GM19395 (cell line): ENCODE measurements around the gene BCHE.

Experiments
- ATAC-seq: cut with Tn5 transposase; IDR thresholded peaks from one replicate; pipeline ENCODE4 v1.9.1; 2021; ENCODE audit warnings: mild to moderate bottlenecking, moderate library complexity; ENCODE audit not compliant: unreplicated experiment

The BCHE gene

DNA sequence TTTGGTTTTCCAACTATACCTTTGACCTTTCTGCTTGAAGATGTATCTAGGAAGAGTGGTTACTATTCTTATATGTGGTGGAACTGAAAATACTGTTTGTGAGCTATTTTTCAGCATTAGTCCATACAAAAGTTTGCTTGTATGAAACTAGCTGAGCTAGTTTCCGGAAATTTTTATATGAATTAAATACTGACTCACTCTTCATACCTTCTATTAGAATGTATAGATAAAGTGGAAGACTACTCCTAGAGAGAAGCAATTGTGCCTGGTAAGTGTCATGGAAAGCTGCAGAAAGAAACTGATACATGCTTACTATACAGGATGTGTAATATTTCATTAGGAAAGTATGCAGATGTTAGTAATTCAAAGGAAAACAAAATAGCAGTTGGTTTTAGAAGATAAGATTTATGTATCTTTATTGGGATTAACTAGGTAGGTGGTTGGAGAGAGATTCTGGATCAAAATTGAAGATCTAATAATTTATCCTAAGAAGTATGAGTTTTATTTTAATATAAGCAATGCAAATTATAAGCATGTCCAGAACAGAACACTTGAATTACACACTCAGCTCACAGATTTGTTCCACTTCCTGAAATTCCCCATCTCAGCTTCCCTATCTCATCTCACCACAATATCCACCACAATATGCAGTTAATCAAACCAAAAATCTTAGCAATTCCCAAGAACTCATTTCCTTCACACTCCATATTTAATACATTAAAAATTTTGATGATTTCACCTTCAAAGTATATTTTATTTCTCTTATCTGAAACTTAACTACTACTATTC lies 82.8 kb downstream of the BCHE start:
- ATAC-seq: no peak

DNA sequence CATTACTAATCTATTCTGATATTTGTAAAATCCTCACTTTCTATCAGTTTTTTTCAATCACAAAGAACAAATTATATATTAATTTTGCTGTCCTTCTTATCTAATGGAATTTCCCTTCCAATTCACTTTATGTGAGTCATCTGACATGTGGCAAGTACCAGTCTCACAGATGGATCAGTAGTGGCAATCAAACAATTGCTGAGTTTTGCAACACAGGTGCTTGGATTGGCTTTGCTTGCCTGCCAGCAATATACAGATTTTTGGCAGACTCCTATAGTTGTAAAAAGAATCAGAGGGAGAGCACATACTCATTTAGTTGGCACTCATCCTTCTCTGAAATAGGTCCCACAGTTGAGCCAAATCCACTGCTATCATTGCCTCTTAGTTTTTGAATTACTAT lies 83.7 kb downstream of the BCHE start:
- ATAC-seq: no peak

DNA sequence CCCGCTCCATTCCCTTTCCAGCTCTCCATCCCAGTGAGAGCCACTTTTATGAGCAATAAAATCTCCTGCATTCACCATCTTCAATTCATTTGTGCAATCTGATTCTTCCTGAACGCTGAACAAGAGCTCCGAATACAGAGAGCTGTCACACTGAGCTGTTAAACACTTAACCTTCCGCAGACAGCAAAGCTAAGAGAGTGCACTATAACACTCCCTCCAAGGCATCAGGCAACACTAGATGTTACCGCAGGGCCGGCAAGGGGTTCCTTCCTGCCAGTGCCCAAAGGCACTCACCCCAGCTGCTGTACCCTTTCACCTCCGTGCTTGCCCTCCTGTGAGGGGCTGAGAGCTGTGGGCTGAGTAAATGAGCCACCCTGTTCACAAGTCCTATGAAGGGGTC lies 85.6 kb downstream of the BCHE start:
- ATAC-seq: no peak

DNA sequence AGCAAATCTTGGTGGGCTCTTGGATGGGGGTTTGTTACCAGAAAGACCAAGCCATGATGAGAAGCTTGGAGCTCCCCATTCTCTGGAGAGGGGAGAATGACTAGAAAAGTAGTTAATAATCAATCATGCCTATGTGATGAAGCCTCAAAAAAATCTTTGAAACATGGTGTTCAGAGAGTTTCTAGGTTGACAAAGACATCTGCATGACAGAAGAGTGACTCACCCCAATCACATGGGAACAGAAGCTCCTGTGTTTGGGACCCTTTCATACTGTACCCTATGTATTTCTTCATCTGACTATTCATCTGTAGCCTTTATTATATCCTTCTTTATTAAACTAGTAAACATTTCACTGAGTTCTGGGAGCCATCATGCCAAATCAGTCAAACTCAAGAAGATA lies 87.4 kb downstream of the BCHE start:
- ATAC-seq: no peak

DNA sequence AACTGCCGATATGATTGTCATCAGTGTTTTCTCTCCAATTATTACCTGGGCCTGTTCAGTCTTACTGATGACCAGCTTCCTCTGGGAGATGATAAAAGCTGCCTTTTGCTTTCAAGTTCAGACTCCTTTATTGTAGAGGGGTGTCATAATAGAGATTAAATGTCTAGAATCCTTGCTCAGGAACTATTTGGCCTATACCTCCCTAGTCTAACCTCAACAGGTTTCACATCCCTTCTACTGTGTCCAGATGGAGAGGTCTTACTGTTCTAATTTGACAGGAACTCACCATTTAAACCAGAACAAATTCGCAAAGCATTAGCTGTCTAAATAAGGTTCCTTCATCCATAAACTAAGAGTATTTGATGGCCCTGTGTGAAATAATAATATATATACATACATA lies 88.0 kb downstream of the BCHE start:
- no peak for ATAC-seq

DNA sequence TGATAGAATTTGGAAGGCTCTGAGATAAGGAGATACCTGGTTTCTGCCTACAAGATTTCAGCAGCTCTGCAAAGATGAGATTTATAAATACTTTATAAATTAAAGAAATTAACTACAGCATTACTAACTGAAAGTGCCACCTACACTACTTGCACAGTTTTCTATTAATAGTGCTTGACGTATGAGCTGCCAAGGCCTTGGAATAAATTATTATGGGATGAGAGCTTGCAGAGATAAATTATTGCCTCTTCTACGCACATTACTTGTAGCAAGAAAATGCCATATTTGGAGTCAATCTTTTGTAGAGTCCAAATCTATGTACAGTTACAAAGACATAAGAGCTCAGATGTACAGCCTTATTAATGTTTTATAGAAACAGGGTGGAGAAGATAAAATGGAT lies 89.1 kb downstream of the BCHE start:
- ATAC-seq: no peak

DNA sequence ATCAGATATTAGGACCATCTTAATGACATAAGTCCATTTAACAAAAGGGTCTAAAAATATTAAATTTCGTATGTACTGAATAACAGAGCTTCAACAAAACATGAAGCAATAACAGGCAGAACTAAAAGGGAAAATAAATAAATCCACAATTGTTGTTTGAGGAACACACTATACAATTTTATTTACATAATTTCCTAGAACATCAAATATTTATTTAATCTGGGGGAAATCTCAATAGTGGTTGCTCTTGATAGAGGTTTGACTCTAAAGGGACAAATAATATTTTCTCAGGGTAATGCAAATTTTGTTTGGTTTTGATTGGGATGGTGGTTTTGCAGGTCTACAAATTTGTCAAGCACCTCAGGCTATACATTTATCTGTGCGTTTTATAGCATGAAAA lies 90.3 kb downstream of the BCHE start:
- ATAC-seq: no peak

DNA sequence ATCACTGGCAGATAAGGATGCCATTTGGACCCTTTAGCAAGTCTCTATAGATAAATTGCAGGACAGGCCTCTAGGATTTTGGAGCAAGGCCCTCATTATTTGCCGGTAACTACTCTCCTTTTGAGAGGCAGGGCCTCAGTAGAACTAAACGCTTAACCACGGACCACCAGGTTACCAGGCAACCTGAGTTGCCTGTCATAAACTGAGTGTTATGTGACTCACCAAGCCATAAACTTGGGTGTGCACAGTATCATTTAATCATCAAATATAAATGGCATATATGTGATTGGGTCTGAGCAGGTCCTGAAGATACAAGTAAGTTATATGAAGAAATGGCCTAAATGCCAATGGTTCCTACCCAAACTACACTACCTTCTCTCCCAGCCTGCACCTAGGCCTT lies 93.2 kb downstream of the BCHE start:
- ATAC-seq: no peak

DNA sequence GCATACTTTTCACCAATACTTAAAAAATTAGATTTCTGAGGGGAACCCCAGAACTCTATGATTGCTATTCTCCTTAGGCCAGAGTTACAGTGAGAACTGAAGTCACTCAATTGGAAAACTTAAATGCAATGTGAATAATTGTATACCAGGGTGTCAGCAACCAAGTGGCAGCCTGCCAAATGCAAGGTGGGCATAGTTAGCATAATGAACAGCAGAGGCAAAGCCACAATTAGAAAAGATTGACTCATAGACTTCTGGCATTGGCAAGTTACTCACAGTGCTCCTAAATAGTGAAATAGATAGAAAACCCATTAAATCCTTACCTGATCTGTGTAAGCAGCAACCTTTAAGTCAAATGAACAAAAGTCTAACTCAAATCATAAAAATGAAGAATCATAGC lies 94.9 kb downstream of the BCHE start:
- no peak for ATAC-seq

DNA sequence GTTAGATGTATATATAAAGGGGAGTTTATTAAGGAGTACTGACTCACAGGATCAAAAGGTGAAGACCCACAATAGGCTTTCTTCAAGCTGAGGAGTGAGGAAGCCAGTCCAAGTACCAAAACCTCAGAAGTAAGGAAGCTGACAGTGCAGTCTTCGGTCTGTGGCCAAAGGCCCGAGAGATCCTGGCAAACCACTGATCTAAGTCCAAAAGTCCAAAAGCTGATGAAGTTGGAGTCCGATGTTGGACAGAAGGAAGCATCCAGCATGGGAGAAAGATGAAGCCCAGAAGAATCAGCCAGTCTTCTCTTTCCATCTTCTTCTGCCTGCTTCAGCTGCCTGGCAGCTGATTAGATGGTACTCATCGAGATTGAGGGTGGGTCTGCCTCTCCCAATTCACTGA lies 107.5 kb downstream of the BCHE start:
- ATAC-seq: no peak

DNA sequence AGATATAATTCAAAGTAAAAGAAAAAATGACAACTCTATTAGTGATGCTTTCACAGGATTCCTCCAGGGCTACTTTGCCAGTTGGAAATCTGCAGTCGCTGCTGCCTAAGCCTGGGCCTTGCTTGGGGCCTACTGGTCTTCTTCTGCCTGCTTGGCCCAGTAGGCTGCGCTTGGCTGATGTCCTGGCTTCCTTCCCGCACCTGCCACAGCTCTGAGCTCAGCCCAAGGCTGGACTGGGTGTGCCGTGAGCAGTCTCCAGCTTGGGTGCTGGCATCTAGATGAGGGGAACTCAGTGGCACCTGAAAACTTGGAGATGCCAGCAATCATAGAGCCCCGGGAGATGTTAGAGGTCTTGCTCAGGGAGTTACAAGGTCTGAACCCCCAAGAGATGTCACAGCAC lies 108.3 kb downstream of the BCHE start:
- ATAC-seq: no peak

DNA sequence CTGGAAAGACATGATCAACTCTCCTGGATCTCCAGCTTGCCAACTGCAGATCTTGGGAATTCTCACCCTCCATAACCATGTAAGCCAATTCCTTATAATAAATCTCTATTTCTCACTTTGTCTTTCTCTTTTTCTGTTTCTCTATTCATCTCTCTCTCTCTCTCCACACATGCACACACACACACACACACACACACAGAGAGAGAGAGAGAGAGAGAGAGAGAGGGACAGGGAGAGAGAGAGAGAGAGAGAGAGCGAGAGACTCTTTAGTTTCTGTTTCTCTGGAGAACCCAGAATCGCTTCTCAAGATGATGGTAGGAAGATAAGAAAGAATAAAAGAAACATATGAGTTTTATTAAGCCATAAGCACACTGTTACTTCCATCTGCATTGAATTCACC lies 111.9 kb downstream of the BCHE start:
- no peak for ATAC-seq
